NCI-H1105 (cell line): ENCODE data around the gene ANK3.

Experiments used
- DNase-seq: peaks from one replicate; lab custom pipeline; 2025; lab: John Stamatoyannopoulos, UW

The ANK3 gene

GRCh38 chr10:60413306-60414012 is 23.8 kb upstream of the ANK3 start:
- no peak for DNase-seq

GRCh38 chr10:60410970-60411369 is 21.3 kb upstream of the ANK3 start:
- DNase-seq = no peak

GRCh38 chr10:60409202-60409601 is 19.5 kb upstream of the ANK3 start:
- DNase-seq = no peak

- no peak for DNase-seq
These were observed 16.5 kb upstream of the ANK3 start for GRCh38 chr10:60406182-60406581.

GRCh38 chr10:60405172-60405571 is 15.5 kb upstream of the ANK3 start:
- DNase-seq = no peak

- no peak for DNase-seq
These were observed 13.6 kb upstream of the ANK3 start for GRCh38 chr10:60403168-60403873.

GRCh38 chr10:60400366-60400765 is 10.7 kb upstream of the ANK3 start:
- no peak for DNase-seq

GRCh38 chr10:60399328-60399727 is 9.7 kb upstream of the ANK3 start:
- DNase-seq = peak; percentile 60

- DNase-seq = no peak
These were observed 8.1 kb upstream of the ANK3 start for GRCh38 chr10:60397792-60398191.

GRCh38 chr10:60396766-60397165 is 7.1 kb upstream of the ANK3 start:
- no peak for DNase-seq

- DNase-seq = no peak
These were observed 6.0 kb upstream of the ANK3 start for GRCh38 chr10:60395711-60396110.

- no peak for DNase-seq
These were observed 4.8 kb upstream of the ANK3 start for GRCh38 chr10:60394446-60394845.

- DNase-seq = no peak
These were observed 550 bp upstream of the ANK3 start for GRCh38 chr10:60390224-60390626.

- no peak for DNase-seq
These were observed 870 bp downstream of the ANK3 start for GRCh38 chr10:60388709-60389301.

- DNase-seq = no peak
These were observed 1.5 kb downstream of the ANK3 start for GRCh38 chr10:60388116-60388625.

- no peak for DNase-seq
These were observed 2.1 kb downstream of the ANK3 start for GRCh38 chr10:60387531-60387930.

GRCh38 chr10:60385399-60385738 is 4.3 kb downstream of the ANK3 start:
- DNase-seq = no peak

GRCh38 chr10:60384708-60385398 is 4.8 kb downstream of the ANK3 start:
- no peak for DNase-seq

GRCh38 chr10:60384011-60384410 is 5.7 kb downstream of the ANK3 start:
- no peak for DNase-seq

- no peak for DNase-seq
These were observed 6.6 kb downstream of the ANK3 start for GRCh38 chr10:60382946-60383681.

- no peak for DNase-seq
These were observed 8.9 kb downstream of the ANK3 start for GRCh38 chr10:60380781-60381180.

GRCh38 chr10:60377955-60378354 is 11.7 kb downstream of the ANK3 start:
- DNase-seq = no peak
